CD4-positive, alpha-beta T cell treated with Interleukin-15 for 4 hours (primary cell): ENCODE results near the gene PMEL.
"Not testable (repeated sequence)": the region's sequence is repeated elsewhere in the genome, so short reads cannot be mapped to it uniquely, and the experiment has no call there.

ENCODE experiments used
- DNase-seq: peaks from one replicate; pipeline ENCODE4 v3.0.0-alpha.2; 2020; ENCODE audit warnings: low spot score

The PMEL gene

DNA sequence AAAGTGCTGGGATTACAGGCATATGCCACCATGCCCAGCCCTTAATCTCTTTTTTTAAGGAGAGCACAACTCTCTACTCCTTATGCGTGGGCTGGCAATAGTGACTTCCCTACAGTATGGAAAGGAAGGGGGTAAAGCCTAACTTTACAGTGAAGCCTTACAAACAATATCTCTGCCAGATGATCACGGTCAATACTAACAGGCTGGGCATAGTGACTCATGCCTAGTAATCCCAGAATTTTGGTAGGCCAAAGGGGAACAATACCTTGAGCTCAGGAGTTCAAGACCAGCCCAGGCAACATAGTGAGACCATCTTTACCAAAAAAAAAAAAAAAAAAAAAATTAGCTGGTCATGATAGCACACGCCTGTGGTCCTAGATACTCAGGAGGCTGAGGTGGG, 43.7 kb downstream of the PMEL start:
- no peak for DNase-seq

DNA sequence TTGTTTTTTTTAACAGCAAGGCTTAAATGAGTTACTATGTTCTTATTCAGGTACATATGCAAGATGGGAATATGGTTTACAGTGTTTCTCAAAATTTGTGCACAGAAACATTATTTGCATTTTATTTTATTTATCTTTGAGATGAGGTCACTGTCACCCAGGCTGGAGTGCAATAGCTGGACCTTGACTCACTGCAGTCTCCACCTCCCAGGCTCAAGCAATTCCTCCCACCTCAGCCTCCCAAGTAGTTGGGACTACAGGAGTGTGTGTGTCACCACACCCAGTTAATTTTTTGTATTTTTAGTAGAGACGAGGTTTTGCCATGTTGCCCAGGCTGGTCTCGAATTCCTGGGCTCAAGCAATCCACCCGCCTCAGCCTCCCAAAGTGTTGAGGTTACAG, 46.8 kb downstream of the PMEL start:
- DNase-seq = not testable (repeated sequence)

DNA sequence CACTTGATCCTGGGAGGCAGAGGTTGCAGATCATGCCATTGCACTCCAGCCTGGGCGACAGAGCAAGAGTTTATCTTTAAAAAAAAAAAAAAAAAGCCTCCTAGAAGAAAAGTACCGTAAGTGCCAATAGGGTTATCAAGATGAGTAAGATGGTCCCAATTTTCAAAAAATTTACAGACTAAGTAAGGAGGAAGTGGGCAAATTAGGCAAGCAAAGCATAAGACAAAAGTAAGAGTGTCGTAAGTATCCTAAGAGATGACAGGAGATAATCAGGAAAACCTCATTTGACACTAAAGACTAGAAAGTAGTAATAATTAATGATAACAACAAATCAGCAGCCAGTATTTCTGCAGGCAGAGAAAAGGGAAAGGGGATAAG, 50.4 kb downstream of the PMEL start:
- no peak for DNase-seq

DNA sequence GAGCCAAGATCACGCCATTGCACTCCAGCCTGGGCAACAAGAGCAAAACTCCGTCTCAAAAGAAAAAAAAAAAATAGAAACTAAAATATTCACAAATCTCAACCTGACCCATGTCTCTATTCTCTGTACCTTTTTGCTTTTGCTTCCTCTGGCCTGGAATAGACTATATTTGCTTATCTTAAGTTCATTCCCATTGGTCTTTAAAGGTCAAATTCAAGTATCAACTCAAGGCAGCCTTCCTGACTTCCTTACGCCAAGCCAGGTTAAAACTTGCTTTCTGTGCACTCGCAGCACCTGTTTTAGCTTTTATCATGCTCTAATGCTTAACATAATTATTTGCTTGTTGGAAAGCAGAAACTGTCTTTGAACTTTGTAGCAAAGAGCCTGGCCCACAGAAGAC, 52.9 kb downstream of the PMEL start:
- no peak for DNase-seq

DNA sequence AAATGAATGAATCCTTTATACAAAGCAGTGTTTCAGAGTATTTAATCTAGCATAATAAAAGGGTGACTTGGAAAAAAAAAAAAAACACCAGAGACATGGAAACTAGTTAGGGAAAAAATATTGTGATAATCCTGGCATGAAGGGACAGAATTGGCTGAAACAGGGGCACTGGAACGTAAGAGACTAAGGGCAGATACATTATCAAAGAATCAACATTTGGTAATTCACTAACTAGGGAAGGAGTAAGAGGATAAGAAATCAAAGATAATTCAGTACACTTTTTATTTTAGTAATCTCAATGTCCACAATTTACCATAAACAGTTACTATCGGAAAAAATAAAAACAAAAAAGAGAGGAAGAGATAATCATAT, 56.3 kb downstream of the PMEL start:
- no peak for DNase-seq

DNA sequence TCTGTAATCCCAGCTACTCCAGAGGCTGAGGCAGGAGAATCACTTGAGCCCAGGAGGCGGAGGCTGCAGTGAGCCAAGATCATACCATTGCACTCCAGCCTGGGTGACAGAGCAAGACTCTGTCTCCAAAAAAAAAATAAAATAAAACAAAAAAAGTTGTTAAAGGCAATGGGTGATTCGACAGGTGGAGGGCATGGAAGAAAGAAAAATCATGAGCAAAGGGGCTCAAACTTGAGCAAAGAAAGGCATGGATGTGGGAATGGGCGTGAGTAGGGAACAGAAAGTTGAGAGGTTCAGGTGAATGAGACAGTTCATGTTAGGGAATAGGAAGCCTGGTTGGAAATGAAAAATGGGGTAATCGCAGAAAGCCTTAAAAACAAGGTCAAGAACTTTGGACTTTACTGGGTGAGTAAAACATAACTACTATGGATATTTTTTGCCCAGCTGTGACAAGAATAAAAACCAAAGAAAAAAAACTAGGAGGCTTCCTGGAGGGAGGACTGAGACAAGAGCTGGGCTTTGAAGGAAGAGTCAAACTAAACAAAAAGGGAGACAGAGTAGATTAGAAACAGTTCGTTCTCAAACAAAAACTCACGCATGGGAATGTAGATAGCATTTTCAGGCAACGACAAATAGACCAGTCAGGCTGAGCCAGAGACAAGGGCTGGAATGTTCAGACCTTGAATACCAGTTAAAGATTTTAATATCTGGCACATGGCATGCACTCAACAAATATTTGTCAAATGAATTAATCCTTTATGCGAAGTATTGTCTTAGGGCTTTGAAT, 56.9 kb downstream of the PMEL start:
- no peak for DNase-seq

DNA sequence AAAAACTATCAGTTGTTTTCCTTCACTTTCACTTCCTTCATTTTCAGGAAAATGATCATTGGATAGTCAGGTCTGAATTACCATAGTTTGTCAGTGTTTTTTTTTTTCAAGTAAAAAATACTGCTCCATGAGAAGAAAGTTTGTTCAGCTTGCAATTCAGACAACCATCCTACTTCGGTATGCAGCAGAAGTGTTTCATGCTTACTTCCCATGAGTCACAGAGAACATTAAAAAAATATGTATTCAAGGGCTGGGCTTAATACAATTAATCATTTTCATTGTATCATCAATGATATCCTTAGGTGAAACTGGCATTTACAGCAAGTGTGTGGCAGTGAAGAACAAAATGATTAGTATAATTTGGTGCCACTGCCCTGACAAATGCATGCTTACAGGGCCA, 59.8 kb downstream of the PMEL start:
- no peak for DNase-seq
